Duodenal mucosa (tissue), 2 donors: ENCODE measurements around the gene SMIM38.

ENCODE experiments used
- H3K27ac ChIP-seq: one replicate; pipeline ENCODE4 v1.7.0; 2013; ENCODE audit warnings: low read depth, low read length
- H3K27me3 ChIP-seq, 2 donors: one replicate each; pipeline ENCODE4 v1.7.0; 2013; ENCODE audit warnings: low read length in 2 of 2, control low read depth in 1 of 2; ENCODE audit not compliant: insufficient read depth in 2 of 2, control insufficient read depth in 1 of 2
- H3K36me3 ChIP-seq, 2 donors: one replicate each; pipeline ENCODE4 v1.7.0; 2013; ENCODE audit warnings: low read length in 2 of 2, control low read depth in 1 of 2; ENCODE audit not compliant: insufficient read depth in 2 of 2, control insufficient read depth in 1 of 2
- H3K4me1 ChIP-seq, 2 donors: one replicate each; pipeline ENCODE4 v1.7.0; 2013; ENCODE audit warnings: low read length in 2 of 2, control low read depth in 1 of 2; ENCODE audit not compliant: insufficient read depth in 2 of 2, control insufficient read depth in 1 of 2
- H3K4me3 ChIP-seq, 2 donors: one replicate each; pipeline ENCODE4 v1.7.0; 2013; ENCODE audit warnings: low read length in 2 of 2, low read depth in 1 of 2
- H3K9ac ChIP-seq, 2 donors: one replicate each; pipeline ENCODE4 v1.7.0; 2013; ENCODE audit warnings: low read length in 2 of 2, low read depth in 1 of 2
- H3K9me3 ChIP-seq, 2 donors: one replicate each; pipeline ENCODE4 v1.7.0; 2013; ENCODE audit warnings: low read length in 2 of 2, control low read depth in 1 of 2; ENCODE audit not compliant: control insufficient read depth in 1 of 2

SMIM38 gene

GRCh38 chr11:69166218-69167115, 10.7 kb downstream of the SMIM38 start:
- Histone ChIP-seq H3K4me3 (no peak overlapping the region), H3K36me3 (no peaks in the 10 kb centered on the region), H3K27ac (no peak overlapping the region), H3K27me3 (no peaks in the 10 kb centered on the region), H3K4me1 (peaks cover 0 to 4% of the 10 kb centered on the region in 2 donors), H3K9ac (no peak overlapping the region), H3K9me3 (peaks cover 2 to 7% of the 10 kb centered on the region in 2 donors)

GRCh38 chr11:69167130-69167915, 11.6 kb downstream of the SMIM38 start:
- H3K4me3 ChIP-seq = no peak overlapping the region
- no peak overlapping the region for H3K27ac ChIP-seq
- H3K36me3 ChIP-seq = no peaks in the 10 kb centered on the region
- H3K4me1 ChIP-seq = peaks cover 0 to 4% of the 10 kb centered on the region in 2 donors
- no peaks in the 10 kb centered on the region for H3K27me3 ChIP-seq
- peaks cover 2 to 7% of the 10 kb centered on the region in 2 donors for H3K9me3 ChIP-seq
- no peak overlapping the region for H3K9ac ChIP-seq

DNA sequence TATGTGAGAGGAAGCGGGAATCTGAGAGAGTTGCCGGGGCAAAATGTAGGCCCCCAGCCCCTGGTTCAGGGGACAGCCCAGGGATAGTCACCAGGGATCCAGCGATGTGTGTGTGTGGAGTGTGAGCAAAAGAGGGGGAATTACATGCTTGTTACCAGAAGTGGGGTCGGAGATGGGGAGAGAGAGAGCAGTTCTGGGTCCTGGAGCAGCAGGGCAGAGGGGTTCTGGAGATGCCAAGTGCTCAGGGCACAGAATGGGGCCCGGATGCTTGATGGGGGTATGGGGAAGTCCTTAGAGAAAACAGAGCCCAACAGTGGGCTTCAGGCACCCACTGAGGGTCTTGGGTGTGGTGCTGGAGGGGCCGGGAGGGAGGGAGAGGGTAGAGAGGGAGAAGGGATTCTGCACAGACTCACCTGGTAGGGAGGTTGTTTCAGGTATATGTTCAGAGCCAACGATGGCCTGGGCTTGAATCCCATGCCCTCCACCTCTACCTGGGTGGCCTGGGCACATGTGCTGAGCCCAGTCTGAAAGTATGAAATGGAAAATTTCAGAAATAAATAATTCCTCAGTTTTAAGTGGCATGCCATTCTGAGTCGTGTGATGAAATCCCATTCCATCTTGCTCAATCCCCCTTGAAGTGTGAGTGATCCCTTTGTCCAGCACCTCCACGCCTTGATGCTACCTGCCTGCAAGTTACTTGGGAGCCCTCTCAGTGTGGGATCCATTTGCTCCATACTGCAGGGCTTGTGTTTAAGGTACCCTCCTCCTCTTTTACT, 12.4 kb downstream of the SMIM38 start:
- Histone ChIP-seq H3K27ac (no peak overlapping the region), H3K9ac (no peak overlapping the region), H3K27me3 (no peaks in the 10 kb centered on the region), H3K4me1 (peaks cover 0 to 4% of the 10 kb centered on the region in 2 donors), H3K9me3 (peaks cover 2 to 7% of the 10 kb centered on the region in 2 donors), H3K36me3 (no peaks in the 10 kb centered on the region), H3K4me3 (no peak overlapping the region)

DNA sequence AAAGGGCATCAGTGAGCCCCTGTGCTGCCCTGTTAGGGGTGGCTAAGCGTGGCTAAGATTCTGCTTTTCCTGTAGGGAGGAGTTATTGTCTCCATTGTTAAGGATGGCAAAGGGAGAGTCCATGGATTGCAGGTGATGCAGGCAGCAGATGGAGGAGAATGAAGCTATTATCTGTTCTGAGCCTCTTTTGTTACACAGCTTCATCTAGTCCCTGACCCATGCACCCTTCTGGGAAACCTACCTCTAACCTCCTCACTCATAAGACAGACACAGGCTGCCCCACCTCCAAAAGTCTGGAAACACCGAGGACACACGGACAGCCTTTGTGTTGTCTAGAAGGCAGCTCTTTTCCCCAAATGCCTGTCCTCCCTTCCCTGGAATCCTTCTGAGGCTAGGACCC, 13.7 kb downstream of the SMIM38 start:
- Histone ChIP-seq H3K4me3 (no peak overlapping the region), H3K27ac (no peak overlapping the region), H3K9ac (no peak overlapping the region), H3K36me3 (no peaks in the 10 kb centered on the region), H3K9me3 (peaks cover 0 to 2% of the 10 kb centered on the region in 2 donors), H3K4me1 (peaks cover 0 to 4% of the 10 kb centered on the region in 2 donors), H3K27me3 (no peaks in the 10 kb centered on the region)

- Histone ChIP-seq H3K4me3 (no peak overlapping the region), H3K9ac (no peak overlapping the region), H3K36me3 (no peaks in the 10 kb centered on the region), H3K27me3 (no peaks in the 10 kb centered on the region), H3K4me1 (peaks cover 0 to 4% of the 10 kb centered on the region in 2 donors), H3K27ac (no peak overlapping the region), H3K9me3 (peaks cover 0 to 2% of the 10 kb centered on the region in 2 donors)
These were observed 15.0 kb downstream of the SMIM38 start for GRCh38 chr11:69170704-69171103.

DNA sequence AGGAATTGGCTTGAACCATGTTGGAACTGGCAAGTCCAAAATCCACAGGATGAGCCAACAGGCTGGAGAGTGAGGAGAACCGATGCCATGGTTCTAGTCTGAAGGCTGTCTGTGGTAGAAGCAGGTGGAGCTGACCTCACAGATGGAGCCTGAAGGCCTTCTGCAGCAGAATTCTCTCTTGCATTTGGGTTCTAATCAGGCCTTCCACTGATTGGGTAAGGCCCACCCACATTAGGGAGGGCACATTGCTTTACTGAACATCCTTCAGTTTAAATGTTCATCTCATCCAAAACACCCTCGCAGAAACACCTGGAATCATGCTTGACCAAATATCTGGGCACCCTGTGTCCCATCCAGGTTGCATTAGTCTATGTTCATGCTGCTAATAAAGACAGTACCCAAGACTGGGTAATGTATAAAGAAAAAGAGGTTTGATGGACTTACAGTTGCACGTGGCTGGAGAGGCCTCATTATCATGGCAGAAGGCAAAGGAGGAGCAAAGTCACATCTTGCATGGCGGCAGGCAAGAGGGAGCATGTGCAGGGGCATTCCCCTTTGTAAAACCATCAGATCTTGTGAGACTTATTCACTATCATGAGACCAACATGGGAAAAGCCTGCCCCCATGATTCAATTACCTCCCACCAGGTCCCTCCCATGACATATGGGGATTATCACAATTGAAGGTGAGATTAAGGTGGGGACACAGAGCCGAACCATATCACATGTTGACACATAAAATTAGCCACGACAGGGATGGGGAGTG, 15.9 kb downstream of the SMIM38 start:
- H3K27ac ChIP-seq = no peak overlapping the region

GRCh38 chr11:69172674-69173073, 16.9 kb downstream of the SMIM38 start:
- H3K27me3 ChIP-seq = no peaks in the 10 kb centered on the region
- no peak overlapping the region for H3K9ac ChIP-seq

More for the DNA sequence above, 15.9 kb downstream of the SMIM38 start:
- Histone ChIP-seq H3K9ac (no peak overlapping the region), H3K9me3 (peaks cover 0 to 2% of the 10 kb centered on the region in 2 donors), H3K4me1 (no peaks in the 10 kb centered on the region), H3K4me3 (no peak overlapping the region), H3K36me3 (no peaks in the 10 kb centered on the region), H3K27me3 (no peaks in the 10 kb centered on the region)

GRCh38 chr11:69173331-69173730, 17.6 kb downstream of the SMIM38 start:
- no peak overlapping the region for H3K9ac ChIP-seq
- no peaks in the 10 kb centered on the region for H3K27me3 ChIP-seq
- no peak overlapping the region for H3K4me3 ChIP-seq
- H3K36me3 ChIP-seq = no peaks in the 10 kb centered on the region
- no peak overlapping the region for H3K27ac ChIP-seq
- peaks cover 0 to 2% of the 10 kb centered on the region in 2 donors for H3K9me3 ChIP-seq
- no peaks in the 10 kb centered on the region for H3K4me1 ChIP-seq

More at GRCh38 chr11:69172674-69173073, 16.9 kb downstream of the SMIM38 start:
- H3K4me1 ChIP-seq = no peaks in the 10 kb centered on the region
- H3K27ac ChIP-seq = no peak overlapping the region
- H3K36me3 ChIP-seq = no peaks in the 10 kb centered on the region
- no peak overlapping the region for H3K4me3 ChIP-seq
- peaks cover 0 to 2% of the 10 kb centered on the region in 2 donors for H3K9me3 ChIP-seq

DNA sequence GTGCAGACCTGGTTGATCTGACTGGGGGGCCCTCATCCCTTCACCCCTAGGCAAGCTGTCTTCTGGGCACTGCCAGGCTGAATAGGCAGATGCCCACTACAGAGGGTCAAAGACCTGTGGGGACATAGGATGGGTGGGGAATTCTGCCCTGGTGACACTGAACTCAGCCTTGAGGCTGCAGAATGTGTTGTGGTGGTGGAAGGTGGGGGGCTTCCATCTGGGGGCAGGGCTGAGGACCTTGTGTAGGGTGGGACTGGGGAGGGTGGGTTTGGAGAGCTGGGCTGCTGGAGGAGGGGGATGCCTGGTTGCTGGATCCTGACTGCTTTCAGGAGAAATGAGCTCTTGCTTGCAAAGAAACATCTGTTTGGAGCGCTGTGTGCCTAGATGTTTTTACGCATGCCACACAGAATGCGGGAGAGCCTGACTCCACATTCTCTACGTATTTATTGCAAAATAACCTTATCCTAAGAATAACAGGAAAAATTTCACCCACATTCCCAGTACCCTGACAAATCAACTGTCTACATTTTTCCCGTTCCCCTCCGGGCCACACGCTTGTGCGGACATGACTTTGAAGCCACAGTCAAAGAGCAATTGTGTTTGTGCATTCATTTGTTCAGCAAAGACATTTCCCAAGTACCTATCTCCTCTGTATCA, 18.3 kb downstream of the SMIM38 start:
- Histone ChIP-seq H3K36me3 (no peaks in the 10 kb centered on the region), H3K27me3 (no peaks in the 10 kb centered on the region), H3K9me3 (peaks cover 0 to 2% of the 10 kb centered on the region in 2 donors), H3K9ac (no peak overlapping the region), H3K27ac (no peak overlapping the region), H3K4me3 (no peak overlapping the region), H3K4me1 (no peaks in the 10 kb centered on the region)
